ENCODE data around the gene WAPL.

DNA sequence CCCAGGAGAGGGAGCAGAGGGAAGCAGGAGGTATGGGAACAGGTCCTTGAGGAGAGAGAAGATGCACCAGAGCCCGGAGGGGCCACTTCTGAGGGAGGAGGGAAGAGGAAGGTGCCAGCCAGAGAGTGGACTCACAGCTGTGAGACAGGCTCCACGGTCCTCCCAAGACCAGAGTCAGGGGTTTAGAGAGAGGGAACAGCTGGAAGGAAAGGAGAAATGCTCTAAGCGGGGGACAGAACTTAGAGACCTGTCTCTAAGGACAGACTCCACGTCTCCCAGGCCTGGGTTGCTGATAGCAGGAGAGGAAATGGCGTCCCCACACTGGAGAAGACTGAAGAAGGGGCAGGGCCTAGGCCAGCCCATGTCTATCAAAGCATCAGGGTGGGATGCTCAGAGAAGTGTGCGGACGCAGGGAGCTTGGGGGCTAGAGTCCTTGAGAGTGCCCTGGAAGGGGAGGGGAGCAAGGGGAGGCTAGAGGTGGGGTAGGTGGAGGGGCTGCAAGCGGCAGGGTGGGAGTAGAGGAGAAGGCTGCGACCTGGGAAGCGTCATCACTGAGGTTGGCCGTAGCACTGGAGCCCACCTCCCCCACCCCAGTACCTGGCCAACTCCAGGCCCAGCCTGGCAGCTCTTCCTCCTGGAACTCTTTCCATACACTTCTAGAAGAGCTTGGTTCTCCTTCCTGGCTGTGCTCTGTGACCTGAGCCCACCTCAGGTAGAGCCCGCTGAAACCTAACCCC is 129.4 kb downstream of the WAPL start:
- TF ChIP-seq TAF1 (IDR thresholded peaks at IDR 0.05; ENCODE audit: low read depth, low read length) (no peak), PHF8 (conservative IDR thresholded peaks at IDR 0.05; ENCODE audit: low read depth, low read length) (no peak), TCF12 (IDR thresholded peaks at IDR 0.05; ENCODE audit: low read depth, low read length) (no peak), SIN3A (conservative IDR thresholded peaks at IDR 0.05 in 1 of 2, IDR thresholded peaks at IDR 0.05 in 1 of 2; ENCODE audit: low read depth in 1 of 2, low read length in 2 of 2) (no peak)
- TF ChIP-seq, protein P1, sequence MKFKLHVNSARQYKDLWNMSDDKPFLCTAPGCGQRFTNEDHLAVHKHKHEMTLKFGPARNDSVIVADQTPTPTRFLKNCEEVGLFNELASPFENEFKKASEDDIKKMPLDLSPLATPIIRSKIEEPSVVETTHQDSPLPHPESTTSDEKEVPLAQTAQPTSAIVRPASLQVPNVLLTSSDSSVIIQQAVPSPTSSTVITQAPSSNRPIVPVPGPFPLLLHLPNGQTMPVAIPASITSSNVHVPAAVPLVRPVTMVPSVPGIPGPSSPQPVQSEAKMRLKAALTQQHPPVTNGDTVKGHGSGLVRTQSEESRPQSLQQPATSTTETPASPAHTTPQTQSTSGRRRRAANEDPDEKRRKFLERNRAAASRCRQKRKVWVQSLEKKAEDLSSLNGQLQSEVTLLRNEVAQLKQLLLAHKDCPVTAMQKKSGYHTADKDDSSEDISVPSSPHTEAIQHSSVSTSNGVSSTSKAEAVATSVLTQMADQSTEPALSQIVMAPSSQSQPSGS (IDR thresholded peaks at IDR 0.05; ENCODE audit: low read length) = no peak

All from H1 (cell line).